ENCODE data around the gene ADGRF3. TPM values are rescaled to one million over a fixed set of nuclear protein-coding genes. Genes with fewer than 3 reads are reported as not detected.

Gene ADGRF3
- total RNA-seq, 2 experiments from 2014 or later, result 0.96 to 1.3 TPM

DNA sequence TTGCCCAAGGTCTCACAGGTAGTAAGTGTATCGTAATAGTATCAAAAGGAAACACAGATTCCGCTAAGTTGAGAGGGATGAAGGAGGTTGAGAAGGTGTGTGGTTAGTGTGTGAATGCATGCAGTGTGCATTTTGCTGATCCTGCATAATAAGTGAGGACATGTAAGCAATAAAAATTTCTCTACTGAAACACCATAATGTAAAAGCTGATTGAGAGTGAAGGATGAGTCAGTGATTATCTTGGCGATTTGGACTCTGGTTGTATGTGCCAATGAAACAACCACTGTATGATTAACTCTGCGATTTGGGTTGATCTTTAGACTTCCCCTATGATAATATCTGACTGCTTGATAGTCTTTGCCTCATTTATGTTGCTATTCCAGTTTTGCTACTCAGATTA lies 16.7 kb upstream of the ADGRF3 start:
- Histone ChIP-seq H3K4me1 (ENCODE audit: insufficient read depth, low read length) (no peaks in the 10 kb centered on the region), H3K36me3 (ENCODE audit: insufficient read depth, low read length) (peaks cover 28% of the 10 kb centered on the region), H3K4me3 (ENCODE audit: low read length) (no peak overlapping the region), H3K27ac (ENCODE audit: low read depth in 1 of 2, low read length in 2 of 2) (no peak overlapping the region), H3K27me3 (ENCODE audit: control insufficient read depth in 1 of 2, insufficient read depth in 2 of 2, low read length in 2 of 2) (no peaks in the 10 kb centered on the region), H3K9me3 (ENCODE audit: control insufficient read depth in 1 of 2, insufficient read depth in 1 of 2, low read length in 2 of 2) (no peaks in the 10 kb centered on the region)
- peaks cover 33% of the 10 kb centered on the region for H3K4me1 Mint-ChIP-seq (ENCODE audit: low read depth)
- POLR2A ChIA-PET, result no interaction called here
- no peak for ATAC-seq (ENCODE audit: poor library complexity)
- TF ChIP-seq, protein P1, sequence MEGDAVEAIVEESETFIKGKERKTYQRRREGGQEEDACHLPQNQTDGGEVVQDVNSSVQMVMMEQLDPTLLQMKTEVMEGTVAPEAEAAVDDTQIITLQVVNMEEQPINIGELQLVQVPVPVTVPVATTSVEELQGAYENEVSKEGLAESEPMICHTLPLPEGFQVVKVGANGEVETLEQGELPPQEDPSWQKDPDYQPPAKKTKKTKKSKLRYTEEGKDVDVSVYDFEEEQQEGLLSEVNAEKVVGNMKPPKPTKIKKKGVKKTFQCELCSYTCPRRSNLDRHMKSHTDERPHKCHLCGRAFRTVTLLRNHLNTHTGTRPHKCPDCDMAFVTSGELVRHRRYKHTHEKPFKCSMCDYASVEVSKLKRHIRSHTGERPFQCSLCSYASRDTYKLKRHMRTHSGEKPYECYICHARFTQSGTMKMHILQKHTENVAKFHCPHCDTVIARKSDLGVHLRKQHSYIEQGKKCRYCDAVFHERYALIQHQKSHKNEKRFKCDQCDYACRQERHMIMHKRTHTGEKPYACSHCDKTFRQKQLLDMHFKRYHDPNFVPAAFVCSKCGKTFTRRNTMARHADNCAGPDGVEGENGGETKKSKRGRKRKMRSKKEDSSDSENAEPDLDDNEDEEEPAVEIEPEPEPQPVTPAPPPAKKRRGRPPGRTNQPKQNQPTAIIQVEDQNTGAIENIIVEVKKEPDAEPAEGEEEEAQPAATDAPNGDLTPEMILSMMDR (IDR thresholded peaks at IDR 0.05), result no peak
- H3K4me3 Mint-ChIP-seq, result no peak overlapping the region
- H3K9me3 Mint-ChIP-seq, result no peaks in the 10 kb centered on the region
- CTCF ChIA-PET, result no interaction called here
- intact Hi-C loops (cut with DNase I, micrococcal nuclease), result no loop called here
- H3K36me3 Mint-ChIP-seq (ENCODE audit: low read depth), result peaks cover 45% of the 10 kb centered on the region
- DNase-seq, result no peak
- no peaks in the 10 kb centered on the region for H3K27me3 Mint-ChIP-seq
- H3K27ac Mint-ChIP-seq, result no peak overlapping the region

DNA sequence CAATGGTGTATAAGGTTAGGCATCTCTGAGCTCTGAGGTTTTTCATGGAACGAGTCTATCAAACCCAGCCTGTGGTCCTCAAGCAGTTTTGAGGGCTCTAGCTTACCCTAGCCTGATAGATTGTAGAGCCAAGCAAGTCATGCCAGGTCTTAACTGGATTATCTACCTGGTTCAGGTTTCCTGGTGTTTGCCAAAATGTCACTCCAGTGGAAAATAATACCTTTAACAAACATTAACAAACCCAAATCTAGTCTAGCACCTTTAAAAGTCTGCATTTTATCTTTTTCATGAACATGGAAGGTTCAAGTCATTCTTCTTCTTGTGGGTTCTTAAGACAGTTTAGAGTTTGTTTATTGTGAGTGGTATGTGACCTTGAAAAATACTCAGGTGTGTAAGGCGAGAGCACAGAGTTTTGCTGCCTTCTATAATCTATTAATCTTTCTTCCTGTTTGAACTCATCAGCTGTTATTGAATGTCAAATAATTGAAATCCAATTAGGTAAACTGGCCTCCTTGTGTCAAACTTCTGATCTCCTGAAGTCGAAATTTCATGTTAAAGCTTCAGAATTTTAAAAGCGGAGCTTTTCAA lies 13.4 kb upstream of the ADGRF3 start:
- H3K27ac Mint-ChIP-seq, result no peak overlapping the region
- Histone ChIP-seq H3K9me3 (ENCODE audit: control insufficient read depth in 1 of 2, insufficient read depth in 1 of 2, low read length in 2 of 2) (no peaks in the 10 kb centered on the region), H3K27me3 (ENCODE audit: control insufficient read depth in 1 of 2, insufficient read depth in 2 of 2, low read length in 2 of 2) (no peaks in the 10 kb centered on the region), H3K27ac (ENCODE audit: low read depth in 1 of 2, low read length in 2 of 2) (no peak overlapping the region), H3K4me1 (ENCODE audit: insufficient read depth, low read length) (no peaks in the 10 kb centered on the region), H3K36me3 (ENCODE audit: insufficient read depth, low read length) (peaks cover 18% of the 10 kb centered on the region), H3K4me3 (ENCODE audit: low read length) (no peak overlapping the region)
- no peaks in the 10 kb centered on the region for H3K9me3 Mint-ChIP-seq
- ChIA-PET POLR2A (no interaction called here), CTCF (no interaction called here)
- H3K36me3 Mint-ChIP-seq (ENCODE audit: low read depth), result peaks cover 21% of the 10 kb centered on the region
- H3K4me1 Mint-ChIP-seq (ENCODE audit: low read depth), result peaks cover 58% of the 10 kb centered on the region
- no peak for ATAC-seq (ENCODE audit: poor library complexity)
- no peaks in the 10 kb centered on the region for H3K27me3 Mint-ChIP-seq
- no peak overlapping the region for H3K4me3 Mint-ChIP-seq
- no peak for DNase-seq
- intact Hi-C loops (cut with DNase I, micrococcal nuclease), result no loop called here
- TF ChIP-seq, protein P1 (IDR thresholded peaks at IDR 0.05), result no peak

DNA sequence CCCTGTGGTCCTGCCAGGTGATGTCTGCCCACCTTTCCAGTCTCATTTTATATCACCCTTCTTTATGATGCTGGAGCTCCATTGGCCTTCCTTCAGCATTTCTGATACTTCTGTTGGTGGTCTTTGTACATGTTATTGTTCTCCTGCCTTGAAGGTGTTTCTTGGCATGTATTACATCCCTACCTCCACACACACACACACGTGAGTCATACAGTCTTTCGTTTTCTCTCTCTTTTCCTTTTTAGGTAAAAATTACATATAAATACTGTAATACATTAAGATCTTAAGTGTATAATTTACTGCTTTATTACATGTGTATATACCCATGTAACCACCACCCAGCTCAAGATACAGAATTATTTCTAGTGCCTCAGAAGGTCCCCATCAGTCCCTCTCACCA lies 10.2 kb upstream of the ADGRF3 start:
- no peaks in the 10 kb centered on the region for H3K4me1 ChIP-seq (ENCODE audit: insufficient read depth, low read length)
- H3K36me3 Mint-ChIP-seq (ENCODE audit: low read depth), result peaks cover 24% of the 10 kb centered on the region
- no peak for ATAC-seq (ENCODE audit: poor library complexity)
- H3K36me3 ChIP-seq (ENCODE audit: insufficient read depth, low read length), result peaks cover 18% of the 10 kb centered on the region
- ChIA-PET POLR2A (no interaction called here), CTCF (no interaction called here)
- no peak overlapping the region for H3K4me3 ChIP-seq (ENCODE audit: low read length)
- no peak for DNase-seq
- H3K9me3 ChIP-seq (ENCODE audit: control insufficient read depth in 1 of 2, insufficient read depth in 1 of 2, low read length in 2 of 2), result no peaks in the 10 kb centered on the region
- H3K27me3 Mint-ChIP-seq, result no peaks in the 10 kb centered on the region
- H3K27ac ChIP-seq (ENCODE audit: low read depth in 1 of 2, low read length in 2 of 2), result no peak overlapping the region
- no peak overlapping the region for H3K27ac Mint-ChIP-seq
- H3K27me3 ChIP-seq (ENCODE audit: control insufficient read depth in 1 of 2, insufficient read depth in 2 of 2, low read length in 2 of 2), result no peaks in the 10 kb centered on the region
- H3K9me3 Mint-ChIP-seq, result no peaks in the 10 kb centered on the region
- TF ChIP-seq, protein P1 (IDR thresholded peaks at IDR 0.05), result no peak
- H3K4me3 Mint-ChIP-seq, result no peak overlapping the region
- H3K4me1 Mint-ChIP-seq (ENCODE audit: low read depth), result peaks cover 66% of the 10 kb centered on the region
- intact Hi-C loops (cut with DNase I, micrococcal nuclease), result no loop called here
